Ishikawa (cell line): Measurements from ENCODE around the gene SWT1.

Experiments used
- CEBPB ChIP-seq: IDR thresholded peaks from 2 replicates; pipeline ENCODE4 v1.6.1; 2012
- CREB1 ChIP-seq: IDR thresholded peaks from 2 replicates; pipeline ENCODE4 v1.6.1; 2012; ENCODE audit warnings: low read depth
- EGR1 ChIP-seq: IDR thresholded peaks from 2 replicates; pipeline ENCODE4 v1.6.1; 2012
- EP300 ChIP-seq: IDR thresholded peaks from 2 replicates; pipeline ENCODE4 v1.6.1; 2012; ENCODE audit warnings: borderline replicate concordance
- FOXM1 ChIP-seq: IDR thresholded peaks from 2 replicates; pipeline ENCODE4 v1.6.1; 2012; ENCODE audit warnings: low read depth, borderline replicate concordance
- MAX ChIP-seq: IDR thresholded peaks from 2 replicates; pipeline ENCODE4 v1.6.1; 2012
- NFIC ChIP-seq: IDR thresholded peaks from 2 replicates; pipeline ENCODE4 v1.6.1; 2012
- RAD21 ChIP-seq: IDR thresholded peaks from 2 replicates; pipeline ENCODE4 v1.6.1; 2012; ENCODE audit warnings: low read depth
- REST ChIP-seq: IDR thresholded peaks from 2 replicates; pipeline ENCODE4 v1.6.1; 2012; ENCODE audit warnings: low read depth, mild to moderate bottlenecking
- TAF1 ChIP-seq: IDR thresholded peaks from 2 replicates; pipeline ENCODE4 v1.6.1; 2012; ENCODE audit warnings: low read depth, mild to moderate bottlenecking
- TCF12 ChIP-seq: IDR thresholded peaks from 2 replicates; pipeline ENCODE4 v1.6.1; 2012; ENCODE audit warnings: low read depth
- TEAD4 ChIP-seq: IDR thresholded peaks from 2 replicates; pipeline ENCODE4 v1.6.1; 2012
- USF1 ChIP-seq: IDR thresholded peaks from 2 replicates; pipeline ENCODE4 v1.6.1; 2012
- YY1 ChIP-seq: IDR thresholded peaks from 2 replicates; pipeline ENCODE4 v1.6.1; 2012; ENCODE audit warnings: low read depth
- ZBTB7A ChIP-seq: IDR thresholded peaks from 2 replicates; pipeline ENCODE4 v1.6.1; 2012; ENCODE audit warnings: low read depth

The SWT1 gene

GRCh38 chr1:185295091-185295490, 138.1 kb downstream of the SWT1 start:
- TF ChIP-seq EGR1: no peak
- no peak for TF ChIP-seq FOXM1
- no peak for TF ChIP-seq YY1
- no peak for TF ChIP-seq CEBPB
- TF ChIP-seq NFIC: no peak
- TF ChIP-seq TEAD4: no peak
- no peak for TF ChIP-seq USF1
- TF ChIP-seq RAD21: no peak
- TF ChIP-seq ZBTB7A: no peak
- no peak for TF ChIP-seq REST
- TF ChIP-seq MAX: no peak
- no peak for TF ChIP-seq EP300
- no peak for TF ChIP-seq CREB1
- TF ChIP-seq TAF1: no peak
- TF ChIP-seq TCF12: no peak

- TF ChIP-seq NFIC (no peak), EGR1 (no peak), EP300 (no peak), RAD21 (no peak), MAX (no peak)
Measured at GRCh38 chr1:185297982-185298381, 141.0 kb downstream of the SWT1 start.

- TF ChIP-seq NFIC: peak; percentile 58
- no peak for TF ChIP-seq MAX
Measured at GRCh38 chr1:185300152-185300551, 143.2 kb downstream of the SWT1 start.

GRCh38 chr1:185305419-185305818, 148.5 kb downstream of the SWT1 start:
- TF ChIP-seq NFIC (no peak), TAF1 (no peak), YY1 (no peak), EP300 (no peak), FOXM1 (no peak), CEBPB (no peak), EGR1 (no peak), ZBTB7A (no peak), TEAD4 (no peak), MAX (no peak), REST (no peak), TCF12 (no peak), USF1 (no peak), CREB1 (no peak), RAD21 (no peak)

- TF ChIP-seq CEBPB: no peak
- TF ChIP-seq EP300: no peak
- no peak for TF ChIP-seq NFIC
- TF ChIP-seq ZBTB7A: no peak
- TF ChIP-seq USF1: no peak
- no peak for TF ChIP-seq RAD21
- no peak for TF ChIP-seq TEAD4
- no peak for TF ChIP-seq EGR1
- no peak for TF ChIP-seq TCF12
- TF ChIP-seq MAX: no peak
Measured at GRCh38 chr1:185308126-185308525, 151.2 kb downstream of the SWT1 start.

GRCh38 chr1:185309566-185309965, 152.6 kb downstream of the SWT1 start:
- TF ChIP-seq MAX (no peak), ZBTB7A (no peak), NFIC (no peak), YY1 (no peak), EP300 (no peak), CEBPB (no peak), TEAD4 (no peak), USF1 (no peak)
